Urothelium cell line (cell line): Measurements from ENCODE around the gene LMAN2.

ENCODE experiments used
- DNase-seq: peaks from one replicate; pipeline ENCODE4 v3.0.0; 2011; ENCODE audit warnings: low spot score, mixed read lengths
- FAIRE-seq: peaks from 2 replicates; lab custom pipeline; 2011; peaks lifted over from hg19 to GRCh38; lab: Jason Lieb, UNC

The LMAN2 gene

GRCh38 chr5:177351392-177352329 lies at the start of gene LMAN2:
TSS of gene LMAN2 (minus strand) at chr5:177351668. CDS start at chr5:177351647, 21 bp downstream.
- no peak for FAIRE-seq
- peak; percentile 96 for DNase-seq

DNA sequence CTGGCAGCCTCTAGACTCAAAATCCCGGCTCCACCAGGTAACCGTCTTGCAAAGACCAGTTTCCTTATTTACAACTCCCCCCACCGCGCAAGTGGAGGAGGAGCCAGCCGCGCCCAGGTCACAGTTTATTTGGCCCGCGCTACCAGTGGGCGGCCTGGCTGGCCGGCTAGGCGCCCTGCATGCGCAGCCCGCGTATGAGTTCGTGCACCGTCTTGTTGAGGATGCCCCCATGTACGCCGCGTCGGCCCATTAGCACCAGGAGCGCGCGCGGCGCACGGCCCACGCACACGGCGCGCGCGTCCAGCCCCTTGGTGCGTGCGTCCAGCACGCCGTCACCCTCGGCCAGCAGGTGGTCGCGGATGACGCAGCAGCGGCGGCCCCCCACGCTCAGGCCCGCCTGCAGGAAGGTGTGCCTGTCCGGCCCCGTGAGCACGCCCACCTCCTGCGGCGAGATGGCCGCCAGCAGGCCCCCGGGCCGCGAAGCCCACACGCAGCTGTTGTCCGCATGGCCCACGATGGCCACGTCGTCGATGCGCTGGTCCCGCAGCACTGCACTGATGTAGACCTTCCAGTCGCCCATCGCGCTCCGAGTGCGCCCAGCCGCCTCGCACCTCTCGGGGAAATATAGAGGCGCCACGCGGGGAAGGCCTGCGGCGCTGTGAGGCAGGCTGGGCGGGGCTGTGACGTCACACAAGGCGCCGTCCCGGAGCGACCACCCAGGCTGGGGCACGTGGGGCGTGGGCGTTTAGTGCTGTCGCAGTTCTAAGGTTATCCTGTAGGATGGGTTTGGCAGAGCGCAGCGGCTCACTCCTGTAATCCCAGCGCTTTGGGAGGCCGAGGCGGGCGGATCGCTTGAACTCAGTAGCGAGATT lies 48.8 kb upstream of the LMAN2 start, which contains the start of gene PFN3:
TSS of gene PFN3 (minus strand) at position 665 of the 872 bp plus-strand sequence. CDS start at position 580, 85 bp downstream.
- FAIRE-seq (no peak), DNase-seq (no peak)

- no peak for DNase-seq
- FAIRE-seq: no peak
Measured at GRCh38 chr5:177397875-177398390, 46.5 kb upstream of the LMAN2 start.

GRCh38 chr5:177396807-177397206 lies 45.3 kb upstream of the LMAN2 start:
- FAIRE-seq (no peak), DNase-seq (no peak)

- FAIRE-seq: no peak
- no peak for DNase-seq
Measured at GRCh38 chr5:177396078-177396477, 44.6 kb upstream of the LMAN2 start.

DNA sequence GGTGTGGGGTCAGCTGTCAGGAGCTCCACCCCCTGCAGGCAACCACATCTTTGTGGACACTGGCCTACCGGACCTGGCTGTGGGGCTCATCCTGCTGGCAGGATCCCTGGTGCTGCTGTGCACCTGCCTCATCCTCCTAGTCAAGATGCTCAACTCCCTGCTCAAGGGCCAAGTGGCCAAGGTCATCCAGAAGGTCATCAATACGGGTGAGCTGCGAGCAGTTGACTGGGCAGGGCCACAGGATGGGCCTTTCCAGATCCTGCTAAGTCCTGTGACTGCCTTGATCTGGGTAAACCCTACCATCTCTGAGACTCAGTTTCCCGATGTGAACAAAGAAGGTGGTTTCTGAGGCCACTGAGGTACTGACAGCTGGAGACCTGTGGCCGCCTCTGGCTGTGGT lies 42.5 kb upstream of the LMAN2 start:
- DNase-seq: no peak
- no peak for FAIRE-seq

DNA sequence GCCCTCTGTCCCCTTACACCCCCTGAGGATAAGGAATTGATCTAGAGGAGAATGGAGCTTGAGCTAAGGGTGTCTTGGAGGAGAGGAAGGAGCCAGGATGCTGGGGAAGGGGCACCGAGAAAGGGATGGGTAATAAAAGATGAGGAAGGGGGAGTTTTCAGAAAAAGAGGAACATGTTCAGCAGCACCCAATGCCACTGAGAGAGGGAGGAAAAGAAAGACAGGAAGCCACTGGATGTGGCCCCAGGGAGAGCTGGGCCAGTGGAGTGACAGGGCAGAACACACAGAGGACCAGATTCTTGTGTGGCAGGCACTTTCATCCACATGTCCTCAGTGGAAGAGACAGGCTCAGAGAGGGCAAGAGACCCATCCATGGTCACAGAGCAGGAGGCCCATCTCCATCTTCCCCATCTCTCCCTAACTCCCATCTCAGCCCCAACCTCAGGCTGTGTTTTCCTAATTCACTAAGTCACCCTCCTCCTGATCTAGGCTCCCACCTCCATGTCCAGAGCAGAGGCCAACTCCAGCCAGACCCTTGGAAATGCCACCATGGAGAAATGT lies 41.8 kb upstream of the LMAN2 start:
- DNase-seq (no peak), FAIRE-seq (no peak)

DNA sequence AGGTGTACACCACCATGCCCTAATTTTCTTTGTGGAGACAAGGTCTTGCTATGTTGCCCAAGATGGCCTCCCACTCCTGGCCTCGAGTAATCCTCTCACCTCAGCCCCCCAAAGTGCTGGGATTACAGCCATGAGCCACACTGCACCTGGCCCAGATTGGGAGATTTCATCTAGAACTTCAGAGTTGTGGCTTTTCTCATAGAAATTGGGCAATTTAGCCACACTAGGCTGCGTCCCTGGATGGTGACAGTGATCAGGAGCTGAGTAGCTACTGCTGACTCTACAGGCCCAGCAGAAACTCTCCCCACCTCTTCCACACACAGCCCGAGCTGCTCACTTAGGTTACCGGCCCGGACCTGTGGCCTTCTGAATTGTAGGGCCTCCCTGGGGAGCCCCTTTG lies 41.3 kb upstream of the LMAN2 start:
- no peak for DNase-seq
- FAIRE-seq: no peak

DNA sequence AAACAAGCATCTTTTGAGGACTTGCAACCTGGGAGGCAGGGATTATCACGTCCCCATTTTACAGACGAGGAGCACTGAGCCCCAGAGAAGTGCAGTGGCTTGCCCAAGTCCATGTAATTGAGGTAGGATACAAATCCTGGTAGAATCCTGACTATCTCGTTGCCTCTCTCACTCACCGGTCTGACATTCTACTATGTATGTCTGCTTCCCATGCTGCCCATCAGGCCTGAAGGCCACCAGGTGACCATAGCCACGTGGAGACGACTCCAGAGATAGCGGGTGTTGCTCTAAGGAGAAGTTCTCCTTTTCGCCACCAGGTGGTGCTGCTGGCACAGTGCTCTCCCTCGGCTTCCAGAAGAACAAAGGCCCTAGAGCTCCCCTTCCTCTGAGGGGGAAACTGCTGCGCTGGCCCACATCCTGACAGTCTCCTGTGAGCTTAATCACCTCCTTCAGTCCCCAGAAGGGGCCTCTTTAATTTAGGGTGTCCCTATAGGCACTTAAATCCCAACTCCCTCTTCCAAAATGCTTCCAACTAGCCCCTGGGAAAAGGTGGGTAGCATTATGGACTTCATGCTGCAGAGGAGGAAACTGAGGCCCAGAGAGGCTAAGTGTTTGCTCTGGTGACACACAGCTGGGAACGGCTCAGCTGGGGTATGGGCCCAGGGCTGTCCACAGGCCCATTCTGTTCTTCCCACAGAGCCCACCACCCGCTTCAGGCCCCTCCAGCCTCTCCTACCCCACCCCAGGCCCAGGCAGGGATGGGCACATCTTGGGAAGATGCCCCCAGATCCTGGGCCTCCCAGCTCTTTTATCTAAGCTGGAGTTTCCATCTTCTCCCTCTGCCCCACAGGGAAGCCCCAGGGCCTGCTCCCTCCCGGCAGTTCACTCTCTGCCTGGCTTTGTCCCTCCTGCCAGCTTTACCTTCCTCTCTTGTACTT lies 39.2 kb upstream of the LMAN2 start:
- DNase-seq: peak; percentile 92
- FAIRE-seq: no peak

DNA sequence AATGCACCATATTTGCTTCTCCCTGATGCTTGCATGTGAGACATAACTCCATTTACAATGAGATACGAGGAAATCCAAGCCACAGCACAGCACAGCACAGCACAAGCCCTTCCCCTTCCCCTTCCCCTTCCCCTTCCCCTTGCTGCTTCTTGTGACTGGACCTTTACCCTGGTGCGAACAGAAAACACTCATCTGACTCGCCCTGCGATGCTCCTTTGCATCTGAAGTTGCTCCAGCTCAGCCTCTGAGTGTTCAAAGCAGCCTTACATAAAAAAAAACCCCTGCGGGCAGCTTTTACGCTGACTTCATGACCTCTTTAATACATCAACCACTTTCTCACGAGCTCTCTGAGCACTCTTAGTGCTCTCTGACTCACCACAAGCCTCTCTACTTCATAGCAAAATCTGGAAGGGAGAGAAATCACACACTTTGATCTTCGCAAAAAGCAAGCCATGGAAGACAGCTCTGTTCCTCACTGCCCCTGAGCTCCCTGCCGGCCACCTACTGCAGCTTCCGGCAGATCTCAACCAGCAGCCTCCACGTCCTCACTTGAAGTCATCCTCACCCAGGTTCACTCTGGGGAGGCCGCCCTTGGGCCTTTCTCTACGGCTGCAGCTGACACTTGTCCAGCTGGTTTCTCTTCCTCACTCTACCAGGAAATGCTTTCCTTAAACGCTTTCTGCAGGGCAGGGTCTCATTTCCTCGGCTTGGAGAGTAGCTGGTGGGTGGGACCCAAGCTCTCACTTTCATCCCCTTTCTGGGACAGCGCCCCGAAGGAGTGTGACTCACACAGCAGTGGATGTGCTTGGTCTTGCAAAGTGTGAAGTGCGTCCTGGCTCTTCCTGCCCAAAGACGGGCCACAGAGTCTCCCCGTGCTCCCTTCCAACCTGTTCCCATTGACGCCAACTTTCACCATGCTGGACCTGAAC lies 38.0 kb upstream of the LMAN2 start:
- DNase-seq (no peak), FAIRE-seq (no peak)

- DNase-seq: no peak
- no peak for FAIRE-seq
Measured at GRCh38 chr5:177388521-177389052, 37.1 kb upstream of the LMAN2 start.

DNA sequence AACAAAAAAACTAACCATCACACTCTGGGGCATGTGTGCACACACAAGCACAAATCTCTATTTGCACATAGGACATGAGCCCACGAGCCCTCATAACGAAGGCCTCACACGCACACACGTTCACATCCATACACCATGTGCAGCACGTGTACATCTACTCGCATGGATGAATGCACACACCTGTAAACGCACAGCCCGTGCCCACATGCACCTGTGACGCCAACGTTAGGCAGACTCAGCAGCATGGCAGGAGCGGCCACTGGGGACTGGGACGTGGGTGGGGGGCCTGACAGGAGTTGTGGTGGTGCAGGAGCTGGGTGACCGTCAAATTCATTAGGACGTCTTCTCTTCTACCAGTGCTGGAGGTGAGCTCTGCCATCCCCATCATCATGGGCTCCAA lies 35.9 kb upstream of the LMAN2 start:
- no peak for DNase-seq
- FAIRE-seq: no peak

- DNase-seq (no peak), FAIRE-seq (no peak)
Measured at GRCh38 chr5:177386542-177386941, 35.1 kb upstream of the LMAN2 start.

DNA sequence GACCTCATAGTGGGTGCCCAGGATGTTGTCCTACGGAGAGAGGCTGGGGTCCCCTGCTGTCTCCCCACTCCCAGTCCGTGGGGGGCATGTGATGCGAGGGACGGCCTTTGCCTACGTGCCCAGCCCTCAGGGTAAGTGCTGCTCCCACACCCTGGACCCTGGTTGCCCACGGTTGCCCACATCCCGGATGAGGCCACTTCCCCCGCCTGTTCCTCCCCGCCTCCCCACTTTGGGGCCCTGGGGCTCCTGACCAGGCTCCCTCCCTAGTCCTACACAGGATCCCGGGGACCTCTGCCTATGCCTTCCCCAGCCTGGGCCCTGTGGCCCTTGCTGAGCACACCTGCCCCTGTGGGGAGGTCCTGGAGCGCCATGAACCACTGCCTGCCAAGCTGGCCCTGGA lies 34.3 kb upstream of the LMAN2 start:
- no peak for FAIRE-seq
- no peak for DNase-seq

DNA sequence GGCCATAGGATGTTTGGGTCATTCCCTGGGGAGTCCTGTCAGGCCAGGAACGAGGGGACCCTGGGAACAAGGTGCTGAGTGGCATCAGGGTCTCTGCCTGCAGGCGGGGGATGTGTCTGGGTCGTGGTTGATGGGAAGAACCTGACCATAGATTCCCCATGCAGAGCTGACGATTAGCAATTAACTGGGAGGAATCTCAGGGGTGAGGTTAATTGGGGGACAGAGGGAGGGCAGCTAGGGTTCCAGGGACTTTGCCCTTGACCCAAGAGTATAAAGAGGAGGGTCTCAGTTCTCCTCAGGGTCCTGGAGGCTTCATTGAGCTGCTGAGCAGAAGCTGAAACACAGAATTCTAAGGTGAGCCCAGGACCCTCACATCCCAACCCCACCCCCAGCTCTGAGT lies 32.7 kb upstream of the LMAN2 start, which contains the start of gene SLC34A1:
TSS of gene SLC34A1 (plus strand) at position 301 of the 400 bp plus-strand sequence. CDS start 1,308 bp downstream, outside the sequence.
- FAIRE-seq (no peak), DNase-seq (no peak)

DNA sequence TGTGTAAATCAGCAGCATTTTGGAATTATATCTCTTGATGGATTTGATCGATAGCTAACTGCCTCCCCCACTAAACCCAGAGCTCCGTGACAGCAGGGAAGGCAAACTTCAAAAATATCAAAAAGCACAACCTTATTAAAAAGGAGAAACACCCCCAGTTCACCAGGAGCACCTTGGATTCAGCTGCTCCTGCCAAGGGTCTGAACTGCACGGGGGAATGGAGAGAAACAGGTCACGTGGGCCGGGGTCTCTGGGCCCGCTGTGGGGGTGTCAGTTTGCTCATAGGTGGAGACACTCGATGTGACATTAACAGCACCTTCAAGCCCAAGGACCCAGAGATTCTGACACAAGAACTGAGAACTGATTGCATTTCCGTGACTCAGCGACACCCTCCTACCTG lies 31.7 kb upstream of the LMAN2 start:
- no peak for DNase-seq
- no peak for FAIRE-seq

DNA sequence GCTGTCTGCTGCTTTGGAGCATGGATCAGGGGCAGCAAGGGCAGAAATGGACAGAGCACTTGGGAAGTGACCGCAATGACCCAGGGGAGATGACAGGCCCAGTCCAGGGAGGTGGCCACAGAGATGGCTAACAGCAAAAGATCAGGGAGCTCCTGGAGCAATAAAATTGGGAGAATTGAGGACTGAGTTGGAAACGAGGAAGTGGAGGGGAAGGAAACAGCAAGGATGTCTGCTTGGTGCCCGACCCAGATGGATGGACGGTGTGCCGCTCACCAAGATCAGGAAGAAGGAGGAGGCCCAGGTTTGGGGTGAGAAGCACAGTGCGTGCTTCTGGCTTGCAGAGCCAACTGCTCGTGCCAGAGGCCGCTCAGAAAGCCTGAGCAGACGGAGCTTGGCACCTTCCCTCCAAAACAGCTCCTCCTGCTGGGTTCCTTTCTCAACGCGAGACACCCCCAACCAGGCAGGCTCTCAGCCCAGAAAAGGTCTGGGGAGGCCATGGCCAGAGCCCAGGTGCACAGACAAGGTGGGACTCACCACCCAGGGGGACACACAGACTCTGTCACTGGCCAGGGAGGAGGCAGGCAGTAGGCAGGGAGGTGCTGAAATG lies 31.1 kb upstream of the LMAN2 start:
- FAIRE-seq (no peak), DNase-seq (no peak)

GRCh38 chr5:177380805-177381126 lies 29.3 kb upstream of the LMAN2 start:
- FAIRE-seq (no peak), DNase-seq (no peak)
